Measurements from ENCODE around the gene NOTCH1.
A peak's percentile ranks its signal among the peaks of the same experiment; 100 is the strongest.

The NOTCH1 gene

DNA sequence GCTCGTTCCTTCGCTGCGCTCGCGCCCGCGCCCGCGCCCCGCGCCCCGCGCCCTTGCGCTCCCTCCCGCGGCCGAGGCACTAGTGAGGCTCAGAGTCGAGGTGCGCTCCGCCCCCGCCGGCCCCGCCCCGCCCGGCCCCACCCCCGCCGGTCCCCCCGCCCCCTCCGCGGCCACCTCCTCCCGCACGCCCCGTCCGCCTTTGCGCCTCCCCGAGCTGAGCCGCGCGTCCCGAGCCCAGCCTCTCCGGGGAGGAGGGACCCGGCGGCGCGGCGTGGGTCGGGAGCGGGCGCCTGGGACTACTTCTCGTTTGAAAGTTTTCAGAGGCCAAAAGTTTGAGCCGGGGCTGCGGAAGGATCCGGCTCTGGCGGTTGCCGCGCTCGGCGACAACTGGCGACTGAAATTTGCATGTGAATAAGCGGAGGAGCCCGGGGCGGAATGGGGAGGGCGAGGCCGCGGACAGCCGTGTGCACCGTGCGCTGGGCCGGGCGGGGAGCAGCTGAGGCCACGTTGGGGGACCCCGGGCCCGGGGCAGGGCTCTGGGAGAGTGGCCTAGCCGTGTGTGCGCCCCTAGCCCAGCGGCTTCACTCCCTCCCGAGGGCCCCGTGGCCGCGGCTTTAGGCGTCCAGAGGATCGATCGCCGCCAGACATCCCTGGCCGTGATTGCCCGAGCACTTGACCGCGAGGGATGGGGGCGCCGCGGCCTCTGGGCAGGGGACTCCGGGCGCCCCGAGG, at the start of gene NOTCH1:
TSS of gene NOTCH1 (minus strand) at position 84 of the 732 bp plus-strand sequence. CDS start 262 bp downstream, outside the sequence.
- peak; percentile 24 to 93 (median 84) for DNase-seq

GRCh38 chr9:136594492-136594891, 48.6 kb upstream of the NOTCH1 start:
- no peak for DNase-seq

DNA sequence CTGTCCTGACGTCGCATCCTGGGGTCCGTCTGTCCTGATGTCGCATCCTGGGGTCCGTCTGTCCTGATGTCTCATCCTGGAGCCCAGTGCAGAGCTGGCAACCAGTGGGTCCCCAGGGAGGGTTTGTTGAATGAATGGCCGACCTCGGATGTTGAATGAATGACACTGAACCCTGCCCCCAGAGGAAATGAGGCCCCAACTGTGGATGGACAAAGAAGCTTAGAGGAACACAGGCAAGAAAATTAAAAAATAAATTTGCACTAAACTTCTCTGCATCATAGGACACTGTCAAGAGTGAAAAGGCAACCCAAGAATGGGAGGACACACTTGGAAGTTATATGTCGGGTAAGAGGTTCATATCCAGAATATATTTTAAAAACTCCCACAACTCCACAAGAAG, 47.7 kb upstream of the NOTCH1 start:
- no peak for DNase-seq

DNA sequence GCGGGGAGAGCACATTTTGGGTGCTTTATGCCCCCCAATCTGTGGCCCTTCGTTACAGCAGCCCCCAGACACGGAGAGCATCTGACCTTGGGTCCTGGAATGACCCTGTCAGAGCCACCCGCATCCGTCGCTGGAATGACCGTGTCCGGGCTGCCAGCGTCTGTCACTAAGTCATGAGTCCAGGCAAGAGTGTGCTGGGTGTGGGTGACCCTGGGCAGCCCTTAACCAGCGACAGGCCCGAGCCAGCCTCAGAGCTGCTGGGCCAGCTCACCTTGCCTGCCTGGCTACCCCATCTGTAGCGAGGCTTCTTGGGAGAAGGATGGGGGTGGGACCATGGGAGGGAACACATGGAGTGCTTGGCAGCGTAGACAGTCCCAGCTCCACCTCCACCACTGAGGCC, 46.8 kb upstream of the NOTCH1 start:
- no peak for DNase-seq

DNA sequence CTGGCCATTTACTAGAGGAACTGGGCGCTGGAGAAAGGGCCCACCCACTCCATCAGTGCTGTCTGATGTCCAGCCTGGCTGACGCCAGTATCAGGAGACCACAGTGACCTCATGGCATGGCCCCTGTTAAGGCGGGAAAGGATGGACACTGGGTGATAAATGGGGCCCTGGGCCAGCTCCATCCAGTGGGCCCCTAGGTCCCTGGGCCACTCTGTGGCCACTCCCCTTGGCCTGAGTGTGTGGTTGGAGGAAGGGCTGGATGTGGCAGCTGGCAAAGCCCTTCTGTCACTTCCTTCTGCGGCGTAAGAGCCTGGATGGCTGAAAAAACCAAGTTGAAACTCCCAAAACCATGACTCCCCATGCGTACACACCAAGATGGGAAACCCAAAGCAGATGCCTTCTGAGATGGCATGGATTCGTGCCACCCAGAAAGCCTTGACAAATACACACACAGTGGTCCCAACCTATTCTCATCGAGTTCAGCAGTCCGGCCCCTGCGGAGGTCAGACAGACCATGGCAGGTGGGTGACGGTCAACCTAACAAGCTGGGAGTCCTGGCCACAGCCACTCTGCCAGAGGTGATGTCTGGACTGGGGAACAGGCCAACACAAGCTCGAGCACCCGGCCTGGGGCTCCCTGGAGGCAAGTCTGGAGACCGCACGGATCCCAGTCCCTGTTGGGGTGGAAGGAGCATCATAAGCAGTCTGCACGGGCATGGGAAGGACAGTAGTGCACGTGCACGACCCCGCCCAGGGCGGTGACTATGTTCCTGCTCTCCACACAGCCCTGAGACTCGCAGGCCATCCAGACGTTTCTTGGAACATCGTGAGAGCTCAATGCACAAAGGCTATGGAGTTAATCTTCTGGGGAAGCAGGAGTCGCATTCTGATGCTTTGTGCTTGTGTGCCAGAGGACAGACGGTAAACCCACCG, 45.2 kb upstream of the NOTCH1 start:
- peak in 8 of 58 donors; percentile 19 to 51 (median 29) for DNase-seq

DNA sequence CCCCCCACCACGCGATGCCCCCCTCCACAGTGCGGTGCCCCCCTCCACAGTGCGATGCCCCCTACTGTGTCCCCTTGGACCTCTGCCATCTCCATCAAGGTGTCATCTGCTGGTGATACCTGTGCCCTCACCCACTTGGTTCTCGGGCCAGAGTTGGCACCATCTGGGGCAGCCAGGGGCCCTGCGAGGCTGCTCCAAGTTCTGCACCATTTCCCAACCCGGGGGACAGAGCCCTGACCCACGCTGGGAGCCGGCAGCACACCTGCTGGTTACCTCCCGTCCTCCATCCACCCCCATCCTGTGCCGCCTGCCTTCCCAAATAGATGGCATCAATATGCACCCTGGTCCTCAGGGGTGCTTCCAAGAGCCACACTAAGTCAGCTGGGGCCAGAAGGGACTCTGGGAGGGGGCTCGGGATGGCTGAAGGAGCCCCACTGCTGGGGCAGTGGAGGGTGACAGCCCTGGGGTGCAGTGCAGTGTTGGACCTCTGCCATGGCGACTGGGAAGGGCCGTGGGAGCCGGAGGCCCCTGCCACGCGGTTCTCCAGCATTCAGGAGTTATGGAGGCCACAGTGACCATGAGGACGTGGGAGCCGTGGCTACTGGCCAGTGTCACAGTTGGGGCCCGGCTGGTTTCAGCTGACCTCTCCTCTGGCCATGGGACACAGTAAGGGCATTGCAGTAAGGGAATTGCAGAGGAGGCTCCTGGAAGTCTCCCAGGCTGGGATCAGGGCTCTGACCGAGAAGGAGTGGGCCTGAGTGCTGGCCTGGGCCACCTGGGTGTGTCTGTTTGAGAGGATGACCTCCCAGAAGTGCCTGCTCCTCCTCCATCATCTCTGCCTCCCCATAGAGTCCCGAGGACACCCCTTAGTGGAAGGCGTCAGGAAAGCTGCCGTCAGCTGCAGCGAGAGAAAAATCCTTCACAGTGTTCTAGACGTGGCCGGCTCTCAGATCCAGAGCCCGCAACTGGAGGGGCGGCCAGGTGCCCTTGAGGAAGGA, 44.2 kb upstream of the NOTCH1 start:
- no peak for DNase-seq

- DNase-seq, result no peak
Measured at GRCh38 chr9:136588663-136589464, 43.0 kb upstream of the NOTCH1 start.

GRCh38 chr9:136587944-136588662, 42.3 kb upstream of the NOTCH1 start:
- DNase-seq, result no peak

- peak in 22 of 58 donors; percentile 16 to 79 (median 39) for DNase-seq
Measured at GRCh38 chr9:136587145-136587943, 41.5 kb upstream of the NOTCH1 start.

- DNase-seq, result no peak
Measured at GRCh38 chr9:136586391-136586953, 40.6 kb upstream of the NOTCH1 start.

DNA sequence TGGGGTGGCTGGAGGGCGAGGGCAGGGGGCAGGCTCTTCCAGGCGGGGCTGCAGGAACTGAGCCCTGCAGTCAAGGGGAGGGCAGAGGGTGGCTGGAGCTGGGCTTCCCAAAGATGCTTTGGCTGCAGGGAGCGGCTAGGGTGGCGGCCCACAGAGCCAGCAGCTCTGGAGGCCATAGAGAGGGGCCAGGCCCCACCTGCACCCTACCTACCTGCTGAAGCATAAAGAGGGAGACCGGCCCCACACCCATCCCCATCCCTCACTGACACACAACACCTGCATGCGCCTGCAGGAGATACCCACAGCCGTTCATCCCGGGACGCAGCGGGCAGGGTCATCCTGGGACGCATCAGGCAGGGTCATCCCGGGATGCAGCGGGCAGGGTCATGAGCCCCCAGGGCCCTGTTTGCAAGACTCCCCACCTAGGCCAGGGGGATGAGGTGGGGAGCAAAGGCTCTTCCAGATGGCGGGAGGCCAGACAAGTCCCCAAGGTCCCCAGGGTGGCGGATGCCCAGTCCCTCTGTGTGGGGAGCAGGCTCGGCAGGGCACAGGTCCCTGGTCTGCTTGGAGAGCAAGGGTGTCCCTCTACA, 39.8 kb upstream of the NOTCH1 start:
- no peak for DNase-seq

GRCh38 chr9:136584934-136585333, 39.1 kb upstream of the NOTCH1 start:
- peak in 2 of 58 donors; percentile 20 to 27 for DNase-seq

GRCh38 chr9:136584401-136584932, 38.6 kb upstream of the NOTCH1 start:
- no peak for DNase-seq

DNA sequence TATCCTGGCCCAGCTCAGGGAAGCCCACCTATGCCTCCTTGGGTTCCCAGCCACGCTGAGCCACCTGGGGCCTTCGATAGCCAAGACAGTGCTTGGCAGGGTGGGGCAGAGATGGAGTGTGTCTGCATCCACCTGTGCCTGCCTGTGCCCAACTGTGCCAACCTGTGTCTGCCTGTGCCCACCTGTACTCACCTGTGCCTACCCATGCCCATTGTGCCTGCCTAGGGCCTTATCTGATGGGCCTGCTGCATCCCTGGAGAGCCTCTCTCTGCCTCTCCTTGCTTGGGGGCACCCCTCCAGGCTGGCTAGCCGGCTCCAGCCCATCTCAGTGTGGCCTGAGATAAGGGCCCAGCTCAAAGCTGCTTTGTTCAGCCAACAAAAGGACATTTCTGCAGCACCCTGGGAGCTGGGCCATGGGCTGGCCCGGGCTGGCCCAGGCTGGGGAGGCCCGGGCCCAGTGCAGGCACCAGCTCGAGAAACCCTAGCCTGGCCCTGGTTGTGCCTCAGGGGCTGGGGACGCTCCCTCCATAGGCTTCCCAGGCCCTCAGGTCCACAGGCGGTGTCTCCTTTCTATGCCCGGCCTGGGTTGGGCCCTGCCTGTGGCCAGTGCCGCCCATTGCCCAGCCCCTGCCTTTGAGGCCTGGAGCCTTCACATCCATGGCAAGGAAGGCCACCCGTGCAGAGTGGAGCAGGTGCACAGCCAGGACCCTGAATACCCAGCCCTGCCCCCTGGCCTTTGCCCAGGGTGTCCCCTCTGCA, 37.3 kb upstream of the NOTCH1 start:
- DNase-seq, result peak in 45 of 58 donors; percentile 13 to 88 (median 63)

GRCh38 chr9:136581614-136582447, 36.0 kb upstream of the NOTCH1 start:
- no peak for DNase-seq

Data from anterior cingulate cortex (tissue), 58 donors.